ENCODE data around the gene PCNA.

DNA sequence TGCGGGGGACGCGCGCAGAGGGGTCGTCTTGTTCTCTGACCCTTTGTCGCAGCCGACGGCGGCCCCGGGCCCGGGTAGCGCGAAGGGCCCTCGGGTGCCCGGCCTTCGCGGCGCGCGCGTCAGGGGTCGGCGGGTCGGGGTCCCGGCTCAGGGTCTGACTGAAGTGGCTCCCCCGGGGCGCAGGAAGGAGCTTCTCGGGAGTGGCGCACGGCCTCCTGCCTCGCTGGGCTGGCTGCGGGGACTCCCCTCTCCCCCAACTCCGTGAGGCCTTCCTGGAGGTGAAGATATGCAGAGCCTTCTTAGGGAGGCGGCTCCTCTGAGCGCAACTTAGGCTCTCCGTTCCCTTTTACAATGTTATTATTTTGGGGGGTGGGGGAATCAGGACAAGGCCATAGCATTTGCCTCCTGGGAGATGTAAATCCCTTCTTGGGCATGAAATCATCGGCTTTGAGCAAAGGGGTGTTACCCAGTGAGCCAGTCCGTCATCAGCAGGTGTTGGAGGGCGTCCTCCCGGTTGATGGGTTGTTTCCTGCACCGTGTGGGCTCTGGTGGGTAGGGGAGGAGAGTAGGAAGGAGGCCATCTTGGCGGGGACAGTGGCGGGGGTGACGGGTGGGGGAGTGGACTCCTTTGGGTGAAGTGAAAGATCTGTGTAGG is 7.6 kb upstream of the PCNA start:
- TF ChIP-seq, protein P1, sequence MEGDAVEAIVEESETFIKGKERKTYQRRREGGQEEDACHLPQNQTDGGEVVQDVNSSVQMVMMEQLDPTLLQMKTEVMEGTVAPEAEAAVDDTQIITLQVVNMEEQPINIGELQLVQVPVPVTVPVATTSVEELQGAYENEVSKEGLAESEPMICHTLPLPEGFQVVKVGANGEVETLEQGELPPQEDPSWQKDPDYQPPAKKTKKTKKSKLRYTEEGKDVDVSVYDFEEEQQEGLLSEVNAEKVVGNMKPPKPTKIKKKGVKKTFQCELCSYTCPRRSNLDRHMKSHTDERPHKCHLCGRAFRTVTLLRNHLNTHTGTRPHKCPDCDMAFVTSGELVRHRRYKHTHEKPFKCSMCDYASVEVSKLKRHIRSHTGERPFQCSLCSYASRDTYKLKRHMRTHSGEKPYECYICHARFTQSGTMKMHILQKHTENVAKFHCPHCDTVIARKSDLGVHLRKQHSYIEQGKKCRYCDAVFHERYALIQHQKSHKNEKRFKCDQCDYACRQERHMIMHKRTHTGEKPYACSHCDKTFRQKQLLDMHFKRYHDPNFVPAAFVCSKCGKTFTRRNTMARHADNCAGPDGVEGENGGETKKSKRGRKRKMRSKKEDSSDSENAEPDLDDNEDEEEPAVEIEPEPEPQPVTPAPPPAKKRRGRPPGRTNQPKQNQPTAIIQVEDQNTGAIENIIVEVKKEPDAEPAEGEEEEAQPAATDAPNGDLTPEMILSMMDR (IDR thresholded peaks at IDR 0.05), result no peak
- TF ChIP-seq POLR2A (IDR thresholded peaks at IDR 0.05), result no peak

All from uterus (tissue), 2 donors.